Endodermal cell (in vitro differentiated cells): Measurements from ENCODE around the gene HLA-B. TPM values are rescaled to one million over a fixed set of nuclear protein-coding genes. Genes with fewer than 3 reads are reported as not detected.

ENCODE experiments used
- DNase-seq: peaks from one replicate; pipeline ENCODE4 v3.0.0-alpha.2; 2017
- H3K27ac ChIP-seq: 2 replicates; pipeline ENCODE4 v1.5.1; 2013; ENCODE audit warnings: mild to moderate bottlenecking, low read depth, low read length, moderate library complexity
- H3K27me3 ChIP-seq: 2 replicates; pipeline ENCODE4 v1.6.1; 2013; ENCODE audit warnings: mild to moderate bottlenecking, low read length, moderate library complexity; ENCODE audit not compliant: insufficient read depth, control insufficient read depth, poor library complexity, severe bottlenecking
- H3K36me3 ChIP-seq: 2 replicates; pipeline ENCODE4 v1.7.0; 2013; ENCODE audit warnings: mild to moderate bottlenecking, low read length, moderate library complexity; ENCODE audit not compliant: control insufficient read depth, insufficient read depth
- H3K4me1 ChIP-seq: one replicate; pipeline ENCODE4 v1.7.0; 2013; ENCODE audit warnings: low read length; ENCODE audit not compliant: control insufficient read depth, insufficient read depth
- H3K4me3 ChIP-seq: 2 replicates; pipeline ENCODE4 v1.5.1; 2013; ENCODE audit warnings: mild to moderate bottlenecking, low read length, moderate library complexity
- H3K9ac ChIP-seq: 2 replicates; pipeline ENCODE4 v1.6.1; 2013; ENCODE audit warnings: mild to moderate bottlenecking, low read length, moderate library complexity; ENCODE audit not compliant: poor library complexity, severe bottlenecking; ENCODE audit errors: extremely low read depth
- H3K9me3 ChIP-seq: 2 replicates; pipeline ENCODE4 v1.6.1; 2013; ENCODE audit warnings: mild to moderate bottlenecking, low read length, moderate library complexity; ENCODE audit not compliant: control insufficient read depth
- H3K27ac Mint-ChIP-seq: 2 replicates; pipeline ENCODE4 v1.8.0; 2020; ENCODE audit warnings: mixed read lengths
- H3K27me3 Mint-ChIP-seq: 2 replicates; pipeline ENCODE4 v1.8.0; 2021; ENCODE audit warnings: mild to moderate bottlenecking, mixed read lengths; ENCODE audit not compliant: insufficient read depth
- H3K36me3 Mint-ChIP-seq: 2 replicates; pipeline ENCODE4 v1.8.0; 2020; ENCODE audit warnings: low read depth, mixed read lengths
- H3K4me1 Mint-ChIP-seq: 2 replicates; pipeline ENCODE4 v1.8.0; 2020; ENCODE audit warnings: mixed read lengths
- H3K4me3 Mint-ChIP-seq: 2 replicates; pipeline ENCODE4 v1.8.0; 2020; ENCODE audit warnings: mild to moderate bottlenecking, moderate library complexity, mixed read lengths
- H3K9me3 Mint-ChIP-seq: 2 replicates; pipeline ENCODE4 v1.8.0; 2020; ENCODE audit warnings: mild to moderate bottlenecking, mixed read lengths
- CTCF ChIP-seq: fragments of 200-600 bp; sonication (generic); conservative IDR thresholded peaks from 2 replicates; pipeline ENCODE4 v1.5.0; 2021; ENCODE audit warnings: antibody characterized with exemption, mild to moderate bottlenecking
- whole genome bisulfite sequencing, 2 experiments: methylation state at CpG; one replicate each; pipeline versions ENCODE4 v1.1.5 to v1.1.7; 2013; ENCODE audit warnings: missing lambda C conversion rate in 2 of 2, mixed read lengths in 1 of 2; ENCODE audit not compliant: insufficient coverage in 1 of 2, insufficient read length in 1 of 2; 5-methylcytosine and 5-hydroxymethylcytosine counted together
- total RNA-seq, 2 donors: library from RNA; stranded (reverse); fragmentation: NEBNext Ultra II Directional in 1 of 2; extraction: Animal tissue kit (Norgen Biotek cat#: 25700) in 1 of 2; gene quantifications; 2 replicates in 1 of 2; 3 replicates in 1 of 2; pipeline ENCODE4 v1.2.1, GENCODE V29; 2021

HLA-B gene
- total RNA-seq, 2 donors from 2014 or later: 194 to 1,067 TPM

- peaks cover 65% of the 10 kb centered on the region for H3K27me3 ChIP-seq
Measured at GRCh38 chr6:31365864-31366263, 8.9 kb upstream of the HLA-B start.

GRCh38 chr6:31363811-31364210 lies 6.8 kb upstream of the HLA-B start:
- no peak overlapping the region for H3K4me3 Mint-ChIP-seq
- H3K27me3 Mint-ChIP-seq: peaks cover 96% of the 10 kb centered on the region
- H3K27ac ChIP-seq: no peak overlapping the region
- H3K4me1 ChIP-seq: no peaks in the 10 kb centered on the region
- peaks cover 77% of the 10 kb centered on the region for H3K27me3 ChIP-seq
- H3K27ac Mint-ChIP-seq: no peak overlapping the region
- DNase-seq: no peak
- no peaks in the 10 kb centered on the region for H3K4me1 Mint-ChIP-seq
- H3K9ac ChIP-seq: no peak overlapping the region
- H3K9me3 ChIP-seq: no peaks in the 10 kb centered on the region
- no peak overlapping the region for H3K4me3 ChIP-seq
- H3K36me3 ChIP-seq: no peaks in the 10 kb centered on the region
- TF ChIP-seq CTCF: no peak
- peaks cover 4% of the 10 kb centered on the region for H3K9me3 Mint-ChIP-seq
- no peaks in the 10 kb centered on the region for H3K36me3 Mint-ChIP-seq

More at GRCh38 chr6:31365864-31366263, 8.9 kb upstream of the HLA-B start:
- Mint-ChIP-seq H3K9me3 (peaks cover 2% of the 10 kb centered on the region), H3K27ac (no peak overlapping the region), H3K27me3 (peaks cover 88% of the 10 kb centered on the region), H3K36me3 (no peaks in the 10 kb centered on the region), H3K4me1 (no peaks in the 10 kb centered on the region), H3K4me3 (no peak overlapping the region)
- TF ChIP-seq CTCF: no peak
- Histone ChIP-seq H3K9ac (no peak overlapping the region), H3K36me3 (no peaks in the 10 kb centered on the region), H3K9me3 (no peaks in the 10 kb centered on the region), H3K4me1 (no peaks in the 10 kb centered on the region), H3K27ac (no peak overlapping the region), H3K4me3 (no peak overlapping the region)
- 83 to 92% methylated on average over 2 to 5 of the region's 5 CpGs for whole genome bisulfite sequencing, 2 experiments
- DNase-seq: no peak

DNA sequence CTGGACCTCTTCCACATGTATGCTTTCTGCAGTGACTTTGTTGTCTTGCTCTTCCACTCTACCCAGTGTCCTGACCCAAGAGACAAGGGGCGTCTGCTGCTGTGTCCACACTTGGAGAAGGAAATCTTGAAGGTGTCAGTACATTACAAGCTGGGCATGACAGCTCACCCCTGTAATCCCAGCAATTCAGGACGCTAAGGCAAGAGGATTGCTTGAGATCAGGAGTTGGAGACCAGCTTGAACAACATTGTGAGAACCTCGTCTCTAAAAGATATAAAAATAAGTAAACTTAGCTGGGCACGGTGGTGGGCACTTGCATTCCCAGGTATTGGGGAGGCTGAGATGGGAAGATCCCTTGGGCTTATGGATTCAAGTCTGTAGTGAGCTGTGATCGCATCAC lies 5.8 kb upstream of the HLA-B start:
- Mint-ChIP-seq H3K36me3 (no peaks in the 10 kb centered on the region), H3K9me3 (peaks cover 4% of the 10 kb centered on the region), H3K4me1 (no peaks in the 10 kb centered on the region), H3K27me3 (peaks cover 96% of the 10 kb centered on the region), H3K4me3 (no peak overlapping the region), H3K27ac (no peak overlapping the region)
- Histone ChIP-seq H3K27ac (no peak overlapping the region), H3K27me3 (peaks cover 77% of the 10 kb centered on the region), H3K36me3 (no peaks in the 10 kb centered on the region), H3K4me3 (no peak overlapping the region), H3K9ac (no peak overlapping the region), H3K9me3 (no peaks in the 10 kb centered on the region), H3K4me1 (no peaks in the 10 kb centered on the region)
- 81 to 86% methylated on average over 4 to 5 of the region's 5 CpGs for WGBS, 2 experiments
- no peak for DNase-seq
- no peak for TF ChIP-seq CTCF
